NCI-H1105 (cell line): ENCODE results near the gene VIPR1.
"Not testable (repeated sequence)": the region's sequence is repeated elsewhere in the genome, so short reads cannot be mapped to it uniquely, and the experiment has no call there.

ENCODE experiments used
- DNase-seq: peaks from one replicate; lab custom pipeline; 2025; lab: John Stamatoyannopoulos, UW

VIPR1 gene

GRCh38 chr3:42579346-42579745 lies 76.9 kb downstream of the VIPR1 start:
- DNase-seq: not testable (repeated sequence)

DNA sequence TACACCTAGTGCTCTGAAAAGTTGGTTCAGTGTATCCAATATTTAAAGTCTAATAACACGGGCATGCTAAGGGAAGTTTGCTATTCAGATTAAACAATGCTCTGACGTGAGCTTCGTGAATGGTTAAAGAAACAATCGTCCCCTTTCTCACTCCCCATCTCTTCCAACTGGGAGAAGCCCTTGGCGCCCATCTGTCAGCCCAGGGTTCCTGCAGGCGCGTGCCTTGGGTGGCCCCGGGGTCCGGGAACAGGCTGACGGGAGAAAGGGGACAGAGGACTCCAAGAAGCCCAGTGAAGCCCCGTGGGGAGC lies 78.9 kb downstream of the VIPR1 start:
- no peak for DNase-seq

- peak; percentile 86 for DNase-seq
These were observed 79.4 kb downstream of the VIPR1 start, which contains the start of gene SEC22C for GRCh38 chr3:42581709-42582473. Gene SEC22C, minus strand, starts transcription at chr3:42581967. Its CDS starts 12,921 bp downstream, at chr3:42569046.

GRCh38 chr3:42582474-42583070 lies 80.1 kb downstream of the VIPR1 start:
- DNase-seq: no peak
